ENCODE measurements around the gene TCEA3.

- TF ChIP-seq POLR2AphosphoS5 (IDR thresholded peaks at IDR 0.05; ENCODE audit: insufficient read depth in 1 of 2, low read depth in 1 of 2) = no peak
- no peak for TF ChIP-seq CTCF (IDR thresholded peaks at IDR 0.05)
Observed at GRCh38 chr1:23437355-23437664, 12.8 kb upstream of the TCEA3 start.
